ENCODE results near the gene MOCS1.

The MOCS1 gene

GRCh38 chr6:39948199-39948791, 14.0 kb upstream of the MOCS1 start:
- DNase-seq = no peak

DNA sequence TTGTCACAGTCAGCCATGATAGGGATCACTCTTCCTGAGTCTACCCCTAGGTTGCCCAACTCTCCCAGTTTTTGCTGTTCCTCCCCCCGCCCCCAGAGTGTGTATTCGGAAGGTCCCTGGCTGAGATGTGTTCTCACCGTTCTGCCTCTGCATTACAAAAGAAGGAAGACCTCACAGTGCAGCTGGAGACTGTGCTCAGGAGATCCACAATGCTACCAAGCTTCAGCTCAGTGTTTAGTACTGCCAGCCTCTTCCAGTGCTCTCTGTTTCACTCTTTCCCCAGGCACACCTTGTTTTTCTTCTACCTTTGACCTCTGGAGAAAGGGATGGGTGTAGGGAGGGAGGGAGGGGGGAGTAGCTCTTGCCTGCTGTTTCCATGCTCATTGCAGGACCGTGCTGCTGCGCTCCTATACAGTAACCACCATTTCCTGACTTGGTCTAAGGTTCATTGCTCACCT, 13.4 kb upstream of the MOCS1 start:
- DNase-seq = no peak

GRCh38 chr6:39945626-39946025, 11.4 kb upstream of the MOCS1 start:
- DNase-seq = no peak

DNA sequence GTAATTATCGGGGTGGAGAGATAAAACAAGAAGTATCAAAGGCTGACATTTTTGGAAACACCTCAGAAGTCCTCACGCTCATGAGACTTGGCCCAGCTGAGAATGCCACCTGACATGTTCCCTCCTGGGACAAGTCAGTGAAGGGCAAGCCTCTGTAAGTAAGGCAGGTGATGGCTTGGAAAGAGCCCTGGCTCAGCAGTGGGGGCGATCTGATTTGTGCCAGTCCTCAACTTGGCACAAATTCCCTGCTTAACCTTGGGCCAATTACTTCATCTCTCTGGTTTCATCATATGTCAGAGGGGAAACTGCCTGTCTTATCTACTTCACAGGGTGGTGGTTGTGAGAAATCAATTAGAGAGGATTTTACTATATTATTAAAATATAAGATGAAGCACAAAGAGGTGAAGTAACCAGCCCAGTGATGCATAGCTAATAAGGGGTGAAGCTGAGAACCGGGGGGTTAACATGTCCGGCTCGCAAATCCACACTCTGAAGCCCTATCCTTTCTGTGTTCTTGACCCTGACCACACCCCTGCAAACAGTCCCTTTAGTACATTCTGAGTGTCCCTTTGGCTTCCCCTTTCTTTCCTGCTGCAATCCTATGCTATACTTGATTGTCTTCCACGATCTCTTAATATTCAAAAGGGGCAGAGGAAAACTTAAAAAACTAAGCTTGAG, 8.8 kb upstream of the MOCS1 start:
- no peak for DNase-seq

DNA sequence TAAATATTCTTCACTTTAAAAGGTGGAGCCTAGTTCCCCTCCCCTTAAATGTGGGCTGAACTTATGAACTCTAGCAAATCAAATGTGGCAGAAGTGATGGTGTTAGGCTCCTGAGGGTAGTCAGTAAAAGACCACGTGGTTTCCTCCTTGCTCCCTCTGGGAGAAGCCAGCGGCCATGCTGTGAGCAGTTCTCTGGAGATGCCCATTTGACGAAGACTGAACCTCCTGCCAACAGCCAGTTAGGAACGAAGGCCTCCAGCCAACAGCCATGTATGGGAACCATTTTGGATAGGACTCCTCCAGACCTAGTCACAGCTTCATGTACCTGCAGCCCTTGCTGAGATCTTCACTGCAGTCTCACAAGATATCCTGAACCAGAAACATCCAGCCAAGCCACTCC, 7.6 kb upstream of the MOCS1 start:
- no peak for DNase-seq

- no peak for DNase-seq
These were observed 6.9 kb upstream of the MOCS1 start for GRCh38 chr6:39941138-39941537.

DNA sequence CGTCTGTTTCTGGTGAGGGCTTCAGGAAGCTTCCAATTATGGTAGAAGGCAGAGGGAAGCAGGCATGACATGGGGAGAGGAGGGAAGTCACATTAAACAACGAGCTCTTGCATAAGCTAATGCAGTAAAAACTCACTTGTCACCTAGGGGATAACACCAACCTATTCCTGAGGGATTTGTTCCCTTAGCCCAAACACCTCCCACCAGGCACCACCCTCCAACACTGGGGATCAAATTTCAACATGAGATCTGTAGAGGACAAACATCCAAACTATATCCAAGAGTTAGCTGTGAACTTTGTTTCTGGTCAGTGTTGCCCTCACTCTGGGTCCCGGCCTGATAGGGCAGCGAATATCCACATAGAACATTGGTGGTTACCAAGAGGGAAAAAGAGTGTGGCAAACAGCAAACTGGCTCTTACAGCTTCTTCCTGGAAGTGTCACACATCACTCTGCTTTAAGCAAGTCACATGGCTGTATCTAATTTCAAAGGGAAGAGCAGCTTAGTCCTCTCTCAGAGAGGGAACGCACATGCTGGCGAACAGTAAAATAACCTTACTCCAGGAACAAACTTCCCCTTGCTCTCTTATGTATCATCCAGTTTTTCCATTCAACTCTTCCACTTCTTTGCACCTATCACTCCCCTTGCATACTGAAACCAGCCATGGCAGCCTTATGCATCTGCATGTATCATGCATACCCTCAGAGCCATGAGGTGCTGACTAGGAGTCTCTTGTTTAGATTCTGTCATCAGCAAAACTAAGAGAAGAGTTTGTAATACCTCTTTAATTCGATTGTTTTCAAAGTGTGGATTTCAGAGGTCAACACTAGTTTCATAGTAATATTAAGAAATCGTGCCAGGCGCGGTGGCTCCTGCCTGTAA, 4.8 kb upstream of the MOCS1 start:
- no peak for DNase-seq

- no peak for DNase-seq
These were observed 3.5 kb upstream of the MOCS1 start for GRCh38 chr6:39937686-39938333.

DNA sequence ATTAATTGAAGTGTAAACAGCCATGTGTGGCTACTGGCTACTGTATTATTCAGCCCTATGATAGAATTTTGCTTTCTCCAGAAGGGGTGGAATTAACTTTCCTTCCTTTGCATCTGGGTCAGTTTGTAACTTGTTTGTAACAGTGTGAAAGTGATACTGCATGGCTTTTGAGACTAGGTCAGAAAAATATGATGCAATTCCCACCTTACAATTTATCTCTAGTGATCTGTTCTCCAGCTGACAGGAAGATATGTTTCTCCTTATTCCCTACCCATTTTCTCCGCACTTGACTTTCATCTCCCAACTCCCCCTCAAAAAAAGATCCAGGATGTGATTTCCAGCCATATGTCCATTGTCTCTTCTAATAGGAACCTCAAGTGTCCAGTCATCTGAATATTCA, 2.6 kb upstream of the MOCS1 start:
- no peak for DNase-seq

- DNase-seq = no peak
These were observed 979 bp upstream of the MOCS1 start for GRCh38 chr6:39935241-39935640.

DNA sequence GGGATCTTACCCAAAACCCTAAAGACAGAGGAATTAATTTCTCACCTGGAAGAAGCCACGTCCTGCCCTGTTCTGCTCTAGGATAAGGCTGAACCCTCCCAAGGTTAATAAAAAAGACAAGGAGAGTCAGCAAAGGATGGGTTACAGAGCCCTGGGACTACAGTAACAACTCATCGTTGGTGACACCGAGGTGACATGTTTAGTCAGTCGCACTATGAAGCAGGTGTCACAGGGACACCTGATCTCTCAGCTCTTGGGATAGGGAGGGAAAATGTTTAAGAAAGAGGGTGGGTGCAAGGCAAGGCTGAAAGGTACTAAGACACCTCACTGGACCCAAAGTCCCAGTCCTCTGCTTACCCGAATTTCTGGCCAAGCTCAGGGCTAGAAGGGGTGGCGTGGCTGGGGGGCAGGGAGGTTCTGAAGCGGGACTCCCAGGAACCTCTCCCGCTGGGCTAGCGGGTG, 562 bp downstream of the MOCS1 start:
- DNase-seq = no peak

DNA sequence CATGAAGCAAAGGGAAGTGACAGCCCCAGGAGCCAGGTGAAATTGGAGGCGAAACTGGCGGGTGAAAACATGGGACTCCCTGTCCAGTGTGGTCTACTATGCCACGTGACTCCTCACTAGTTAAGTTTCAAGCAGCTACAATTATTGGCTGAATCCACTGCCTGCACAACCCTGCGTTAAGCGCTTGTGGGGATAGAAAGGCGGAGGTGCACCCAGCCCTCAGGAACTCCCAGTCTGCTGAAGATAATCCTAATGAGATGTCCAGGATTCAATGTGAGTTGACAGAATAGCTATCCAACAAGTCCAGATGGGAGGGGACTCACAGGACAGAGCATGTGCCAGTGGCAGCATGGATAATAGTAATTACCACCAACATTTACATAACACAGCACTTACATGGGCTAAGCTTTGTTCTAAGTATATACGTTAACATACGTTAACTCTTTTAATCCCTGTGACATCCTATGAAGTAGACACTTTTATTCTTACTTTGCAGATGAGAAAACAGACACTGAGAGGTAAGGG, 1.8 kb downstream of the MOCS1 start:
- no peak for DNase-seq

DNA sequence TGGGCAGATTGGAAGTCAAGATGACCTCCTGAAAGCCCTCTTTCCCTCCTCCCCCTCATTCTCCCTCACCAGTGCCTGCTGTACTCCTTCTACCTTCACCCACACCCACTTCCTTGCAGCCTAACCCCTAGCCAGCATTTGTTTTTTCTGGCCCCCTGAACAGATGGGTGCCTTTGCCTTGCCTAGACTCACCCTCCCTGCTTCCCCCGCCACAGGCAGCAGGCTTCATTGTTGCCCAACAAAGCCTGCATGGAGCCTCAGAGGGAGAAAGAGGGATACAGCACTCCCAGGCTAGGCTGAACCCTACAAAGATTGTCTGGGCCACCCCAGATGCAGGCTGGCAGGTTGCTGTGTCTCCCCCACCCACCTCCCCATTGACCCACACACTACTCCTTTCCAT, 2.7 kb downstream of the MOCS1 start:
- no peak for DNase-seq

GRCh38 chr6:39930540-39930939, 3.7 kb downstream of the MOCS1 start:
- DNase-seq = no peak

DNA sequence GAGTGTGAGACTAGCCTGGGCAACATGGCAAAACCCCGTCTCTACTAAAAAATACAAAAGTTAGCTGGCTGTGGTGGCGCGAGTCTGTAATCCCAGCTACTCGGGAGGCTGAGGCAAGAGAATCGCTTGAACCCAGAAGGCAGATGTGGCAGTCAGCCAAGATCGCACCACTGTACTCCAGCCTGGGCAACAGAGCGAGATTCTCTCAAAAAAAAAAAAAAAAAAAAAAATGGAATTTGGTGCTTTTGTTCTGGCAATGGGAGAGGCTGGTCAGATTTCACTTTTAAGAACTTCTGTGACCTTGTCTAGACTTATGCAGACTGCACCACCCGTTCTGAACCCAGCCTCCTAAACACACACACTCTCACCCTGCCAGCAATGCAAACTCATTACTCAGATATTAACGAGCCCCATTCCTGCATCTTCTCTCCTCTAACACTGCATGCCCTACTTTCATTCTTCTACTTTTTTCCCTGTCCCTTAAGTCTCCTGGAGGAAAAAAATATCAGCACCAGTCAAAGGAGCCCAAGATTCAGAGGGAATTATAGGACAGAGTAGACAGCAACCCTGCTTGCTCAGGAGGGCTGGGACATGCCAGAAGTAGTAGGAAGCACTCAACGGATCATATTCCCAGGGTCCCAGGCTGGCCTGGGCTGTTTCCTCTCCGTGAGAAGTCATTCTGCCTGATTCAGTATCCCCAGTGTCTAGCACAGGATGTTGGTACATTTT, 4.4 kb downstream of the MOCS1 start:
- no peak for DNase-seq

DNA sequence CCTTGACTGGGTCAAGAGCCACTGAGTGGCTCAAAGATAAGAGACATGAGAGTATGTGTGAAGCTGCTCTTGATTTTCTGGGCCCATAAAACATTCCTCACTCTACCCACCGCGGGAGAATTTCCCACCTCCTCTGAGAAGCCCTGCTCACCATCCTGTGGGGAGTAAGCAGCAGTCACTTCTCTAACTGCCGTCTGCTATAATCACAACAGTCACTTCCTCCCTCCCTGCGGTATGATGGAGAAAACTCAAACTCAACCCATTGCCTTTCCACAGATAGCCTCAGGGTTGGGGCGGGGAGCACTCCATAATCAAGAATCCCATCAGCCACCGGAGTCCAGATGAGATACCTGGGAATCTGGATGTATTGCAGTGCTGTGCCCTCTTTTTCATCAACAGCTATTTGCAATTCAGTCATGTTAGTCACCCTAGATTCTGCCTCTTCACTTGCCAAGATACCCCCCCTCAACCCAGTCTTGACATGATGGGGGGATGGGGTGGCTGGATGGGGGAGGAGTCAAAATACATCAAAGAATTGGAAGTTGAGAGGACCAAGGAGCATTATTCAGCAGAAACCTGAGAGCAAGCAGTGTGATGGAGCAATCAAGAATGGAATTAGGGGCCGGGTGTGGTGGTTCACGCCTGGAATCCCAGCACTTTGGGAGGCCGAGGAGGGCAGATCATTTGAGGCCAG, 5.1 kb downstream of the MOCS1 start:
- no peak for DNase-seq

GRCh38 chr6:39927159-39927558, 7.1 kb downstream of the MOCS1 start:
- DNase-seq = no peak

- no peak for DNase-seq
These were observed 7.6 kb downstream of the MOCS1 start for GRCh38 chr6:39926668-39927067.

- DNase-seq = no peak
These were observed 8.4 kb downstream of the MOCS1 start for GRCh38 chr6:39925931-39926290.

GRCh38 chr6:39925191-39925930, 8.9 kb downstream of the MOCS1 start:
- DNase-seq = no peak

- no peak for DNase-seq
These were observed 10.0 kb downstream of the MOCS1 start for GRCh38 chr6:39924283-39924682.
